Measurements from ENCODE around the gene PCDHGA1. TPM values are rescaled to one million over a fixed set of nuclear protein-coding genes. Genes with fewer than 3 reads are reported as not detected.

PCDHGA1 gene
- total and polyA plus RNA-seq, 9 of the 15 experiments (the other 6 are each of a cell fraction or from before 2014, with no cell fraction given), result 0.05 to 0.26 (median 0.18) TPM; not detected in 2

DNA sequence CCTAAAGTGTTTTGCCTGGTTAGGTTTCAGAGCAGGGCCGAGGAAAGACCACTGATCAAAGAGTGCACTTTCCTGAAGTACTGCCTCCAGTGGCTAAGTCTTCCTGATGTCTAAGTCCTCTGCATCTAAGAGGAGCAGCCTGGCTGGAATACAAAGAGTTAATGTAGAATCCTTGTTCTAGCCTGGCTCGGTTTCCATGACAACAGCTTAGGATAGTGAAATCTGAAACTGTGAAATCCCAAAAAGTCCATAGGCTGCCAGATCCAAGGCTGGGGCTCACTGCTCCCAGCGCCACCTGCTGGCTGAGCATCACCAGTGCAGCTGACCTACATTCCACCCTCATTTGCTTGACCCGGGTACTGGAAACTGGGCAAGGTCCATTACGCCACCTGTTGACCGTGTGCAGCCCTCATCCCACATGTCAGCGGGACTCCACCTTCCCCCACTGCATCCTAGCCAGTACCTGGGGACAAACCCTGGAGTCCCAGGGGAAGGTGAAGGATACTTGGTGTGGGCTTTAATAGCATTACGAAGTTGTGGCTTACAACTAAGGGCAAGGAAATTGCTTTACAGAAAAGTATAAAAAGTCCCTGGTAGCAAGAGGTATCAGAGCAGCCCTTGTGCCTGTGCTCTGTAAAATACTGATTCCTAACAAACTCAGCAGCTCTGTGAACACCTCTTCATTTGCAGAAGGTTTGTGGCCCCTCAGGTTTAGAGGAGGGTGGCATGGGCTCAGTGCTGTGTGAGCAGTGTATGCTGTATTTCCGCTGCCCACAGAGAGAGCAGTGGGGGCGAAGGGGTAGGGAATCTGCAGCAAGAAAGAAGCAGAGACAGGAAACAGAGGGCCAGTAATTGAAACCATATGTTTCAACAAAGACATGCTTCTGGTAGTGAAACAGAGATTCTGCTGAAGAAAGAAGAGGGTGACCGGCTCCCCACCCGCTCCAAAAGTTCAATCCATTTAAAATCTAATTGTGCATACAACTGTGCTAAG lies 194.6 kb downstream of the PCDHGA1 start:
- H3K9me1 ChIP-seq (ENCODE audit: control insufficient read depth, insufficient read depth, low read length), result no peaks in the 10 kb centered on the region
- WGBS (ENCODE audit: insufficient coverage, low coverage, missing lambda C conversion rate), result 57% methylated on average over 12 of the region's 12 CpGs
- H3K36me3 ChIP-seq (ENCODE audit: control insufficient read depth, insufficient read depth, low read length), result peaks cover 99% of the 10 kb centered on the region
- ATAC-seq (peak; percentile 94), DNase-seq (ENCODE audit: extremely low read depth in 1 of 4, low spot score in 3 of 4) (peak; percentile 79 to 86 (median 84)), FAIRE-seq (peak; percentile 95)
- H3K4me2 ChIP-seq (ENCODE audit: insufficient read depth, low read length), result no peak overlapping the region
- intact Hi-C loops (cut with micrococcal nuclease) (loop anchor here (5.0 kb wide), 1 partner anchor 113 kb away; the partner anchor contains the start of gene PCDHGA10), in situ Hi-C loops (cut with MboI) (loop anchor here (5.0 kb wide), 1 partner anchor 103 kb away; the partner anchor contains the start of gene PCDHGA11)
- no peak overlapping the region for H3K27ac ChIP-seq (ENCODE audit: extremely low read depth, low read depth, low read length)
- H3K9me3 ChIP-seq (replicated peaks; ENCODE audit: control insufficient read depth, insufficient read depth, low read depth, low read length), result no peaks in the 10 kb centered on the region
- H3K27me3 ChIP-seq (ENCODE audit: control insufficient read depth in 2 of 2, insufficient read depth in 2 of 2, low read length in 2 of 2), result no peaks in the 10 kb centered on the region
- H4K20me1 ChIP-seq (replicated peaks; ENCODE audit: control insufficient read depth, insufficient read depth, low read length), result no peaks in the 10 kb centered on the region; the same call in 1 of the 2 replicates
- H2AFZ ChIP-seq (ENCODE audit: low read depth, low read length), result no peak overlapping the region
- H3K79me2 ChIP-seq (ENCODE audit: control insufficient read depth, insufficient read depth, low read length), result no peaks in the 10 kb centered on the region
- CTCF ChIA-PET (ENCODE audit: low intra/inter-chr PET ratio), result interaction anchor here (0.5 to 1.8 kb wide), 15 partner anchors 12 to 476 kb away, joined by 3 to 7 read pairs (median 4); partner anchors contain the start of genes PCDHGA11, PCDHGA12, PCDHGA3 and PCDHGA9
- no TSS peak for BruUV-seq (replicated peaks)
- POLR2A ChIA-PET, result interaction anchor here (1.1 kb wide), 1 partner anchor 95 kb away, joined by 3 read pairs; the partner anchor contains the start of gene PCDHGA12
- no peak overlapping the region for H3K4me3 ChIP-seq
- no peak overlapping the region for H3K9ac ChIP-seq (ENCODE audit: insufficient read depth in 1 of 2, low read depth in 2 of 2, low read length in 2 of 2)
- H3K4me1 ChIP-seq (replicated peaks in 1 of 2; ENCODE audit: control insufficient read depth in 2 of 2, insufficient read depth in 2 of 2, low read length in 2 of 2), result peaks cover 0 to 7% of the 10 kb centered on the region in 2 experiments; a peak in 2 of 5 replicates
- TF ChIP-seq NRF1 (conservative IDR thresholded peaks at IDR 0.05 in 1 of 2, IDR thresholded peaks at IDR 0.05 in 1 of 2), result 0 out of 4 replicates have a peak, but pooled peaks of 1 of the 2 experiments have one; percentile 7
- TF ChIP-seq FOSL1 (tag; conservative IDR thresholded peaks at IDR 0.05), result no peak
- TF ChIP-seq RFX5 (IDR thresholded peaks at IDR 0.05; ENCODE audit: low read depth, low read length), result no peak
- TF ChIP-seq SRF (CRISPR knock-in tag; IDR thresholded peaks at IDR 0.05), result peak in 1 of 2 experiments; percentile 14; a peak in 1 of 4 replicates
- TF ChIP-seq NR2F6 (CRISPR knock-in tag; IDR thresholded peaks at IDR 0.05), result no peak
- peak; percentile 96 for TF ChIP-seq SMC3 (conservative IDR thresholded peaks at IDR 0.05; ENCODE audit: insufficient read depth, low read depth, low read length)
- no peak for TF ChIP-seq CC2D1A (IDR thresholded peaks at IDR 0.05)
- TF ChIP-seq POU5F1 (IDR thresholded peaks at IDR 0.05; ENCODE audit: borderline replicate concordance, low read depth, low read length, partially characterized antibody), result no peak
- TF ChIP-seq CHD2 (IDR thresholded peaks at IDR 0.05; ENCODE audit: low read depth, low read length), result no peak
- no peak for TF ChIP-seq STAT5A (IDR thresholded peaks at IDR 0.05; ENCODE audit: borderline replicate concordance, low read length)
- no peak for TF ChIP-seq DDX20 (tag; IDR thresholded peaks at IDR 0.05; ENCODE audit: low read depth)
- TF ChIP-seq PRMT5 (CRISPR knock-in tag; IDR thresholded peaks at IDR 0.05), result no peak
- TF ChIP-seq SMARCB1 (IDR thresholded peaks at IDR 0.05; ENCODE audit: insufficient read length, low read depth), result no peak
- TF ChIP-seq SRSF7 (optimal IDR thresholded peaks at IDR 0.05; ENCODE audit: low read depth, low read length), result no peak
- peak in 1 of 2 experiments; percentile 83; a peak in 2 of 4 replicates for TF ChIP-seq RCOR1 (IDR thresholded peaks at IDR 0.05; ENCODE audit: borderline replicate concordance in 1 of 2, low read depth in 2 of 2, low read length in 2 of 2)
- no peak for TF ChIP-seq ARID2 (IDR thresholded peaks at IDR 0.05)
- no peak for TF ChIP-seq HNRNPUL1 (IDR thresholded peaks at IDR 0.05; ENCODE audit: low read length)
- TF ChIP-seq TAF9B (IDR thresholded peaks at IDR 0.05; ENCODE audit: partially characterized antibody), result no peak
- no peak for TF ChIP-seq TCF7L2 (IDR thresholded peaks at IDR 0.05; ENCODE audit: low read depth, low read length)
- TF ChIP-seq, protein P1, sequence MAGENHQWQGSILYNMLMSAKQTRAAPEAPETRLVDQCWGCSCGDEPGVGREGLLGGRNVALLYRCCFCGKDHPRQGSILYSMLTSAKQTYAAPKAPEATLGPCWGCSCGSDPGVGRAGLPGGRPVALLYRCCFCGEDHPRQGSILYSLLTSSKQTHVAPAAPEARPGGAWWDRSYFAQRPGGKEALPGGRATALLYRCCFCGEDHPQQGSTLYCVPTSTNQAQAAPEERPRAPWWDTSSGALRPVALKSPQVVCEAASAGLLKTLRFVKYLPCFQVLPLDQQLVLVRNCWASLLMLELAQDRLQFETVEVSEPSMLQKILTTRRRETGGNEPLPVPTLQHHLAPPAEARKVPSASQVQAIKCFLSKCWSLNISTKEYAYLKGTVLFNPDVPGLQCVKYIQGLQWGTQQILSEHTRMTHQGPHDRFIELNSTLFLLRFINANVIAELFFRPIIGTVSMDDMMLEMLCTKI (IDR thresholded peaks at IDR 0.05; ENCODE audit: partially characterized antibody), result no peak

Data from K562 (cell line).